K562 (cell line): ENCODE results near the gene PSMC3IP. TPM values are rescaled to one million over a fixed set of nuclear protein-coding genes. Genes with fewer than 3 reads are reported as not detected.
A peak's percentile ranks its signal among the peaks of the same experiment; 100 is the strongest.

Experiments used
- ATAC-seq: fragments of 200-7000 bp; cut with Tn5 transposase; 3 replicates; pipeline ENCODE4 v1.9.1; 2020; ENCODE audit warnings: moderate library complexity
- BruUV-seq: library from RNA; stranded (reverse); fragments of 400-500 nt; replicated peaks from 2 replicates; lab custom pipeline; 2021; lab: Mats Ljungman, UMichigan
- CTCF ChIA-PET: fragments of 300-600 bp; formaldehyde crosslinking; extraction: SDS; loops from one replicate; lab custom pipeline; 2021; ENCODE audit warnings: low intra/inter-chr PET ratio; lab: Yijun Ruan, JAX
- POLR2A ChIA-PET: fragments of 300-600, 350-650 bp; sonication (Branson Sonifier 250); formaldehyde crosslinking; extraction: SDS; loops from one replicate; lab custom pipeline; 2021; ENCODE audit warnings: antibody characterized with exemption, inconsistent platforms; lab: Yijun Ruan, JAX
- DNase-seq, 4 experiments: peaks; one replicate each; pipeline versions ENCODE4 v3.0.0 to v3.0.0-alpha.2; 2011 to 2018; ENCODE audit warnings: low spot score in 3 of 4, mixed read lengths in 3 of 4; ENCODE audit errors: extremely low read depth in 1 of 4
- FAIRE-seq: peaks from 2 replicates; lab custom pipeline; 2011; peaks lifted over from hg19 to GRCh38; lab: Jason Lieb, UNC
- H2AFZ ChIP-seq: 2 replicates; pipeline ENCODE4 v1.6.0; 2011; ENCODE audit warnings: low read depth, low read length, control low read depth, inconsistent platforms
- H3K27ac ChIP-seq: fragments of 200-600 bp; 3 replicates; pipeline ENCODE4 v1.8.0; 2011; ENCODE audit warnings: low read depth, mild to moderate bottlenecking, control low read depth, inconsistent platforms, low read length, moderate library complexity, mixed read lengths; ENCODE audit errors: extremely low read depth
- H3K27me3 ChIP-seq, 2 experiments: fragments of 300-600 bp in 1 of 2; 2 replicates in 1 of 2; 3 replicates in 1 of 2; pipeline versions ENCODE4 v1.6.0 to v1.8.0; 2011; ENCODE audit warnings: inconsistent platforms in 2 of 2, low read length in 2 of 2, mild to moderate bottlenecking in 1 of 2, mixed read lengths in 1 of 2, moderate library complexity in 1 of 2; ENCODE audit not compliant: control insufficient read depth in 2 of 2, insufficient read depth in 2 of 2
- H3K36me3 ChIP-seq: fragments of 300-600 bp; 3 replicates; pipeline ENCODE4 v1.8.0; 2011; ENCODE audit warnings: mild to moderate bottlenecking, low read length, inconsistent platforms; ENCODE audit not compliant: control insufficient read depth, insufficient read depth
- H3K4me1 ChIP-seq, 2 experiments: fragments of 200-600 bp in 1 of 2; replicated peaks in 1 of 2; 2 replicates in 1 of 2; 3 replicates in 1 of 2; pipeline versions ENCODE4 v1.5.1 to v1.8.0; 2011; ENCODE audit warnings: inconsistent platforms in 2 of 2, low read length in 2 of 2, mild to moderate bottlenecking in 1 of 2, mixed read lengths in 1 of 2, moderate library complexity in 1 of 2; ENCODE audit not compliant: control insufficient read depth in 2 of 2, insufficient read depth in 2 of 2
- H3K4me2 ChIP-seq: 2 replicates; pipeline ENCODE4 v1.6.1; 2011; ENCODE audit warnings: low read length, control low read depth, inconsistent platforms, mixed read lengths; ENCODE audit not compliant: insufficient read depth
- H3K4me3 ChIP-seq: fragments of 200-600 bp; sonication (generic), shearing (Covaris generic); 2 replicates; pipeline ENCODE4 v1.5.1; 2016; ENCODE audit warnings: control low read depth, inconsistent platforms
- H3K79me2 ChIP-seq: fragments of 200-600 bp; 3 replicates; pipeline ENCODE4 v1.8.0; 2011; ENCODE audit warnings: low read length, inconsistent platforms; ENCODE audit not compliant: control insufficient read depth, insufficient read depth
- H3K9ac ChIP-seq, 2 experiments: 2 replicates each; pipeline versions ENCODE4 v1.6.0 to v1.6.1; 2011; ENCODE audit warnings: low read depth in 2 of 2, low read length in 2 of 2, control low read depth in 1 of 2, inconsistent platforms in 1 of 2, mild to moderate bottlenecking in 1 of 2, mixed read lengths in 1 of 2; ENCODE audit not compliant: insufficient read depth in 1 of 2
- H3K9me1 ChIP-seq: one replicate; pipeline ENCODE4 v1.6.0; 2011; ENCODE audit warnings: inconsistent platforms, mild to moderate bottlenecking, low read length, moderate library complexity; ENCODE audit not compliant: control insufficient read depth, insufficient read depth
- H3K9me3 ChIP-seq: replicated peaks from 2 replicates; pipeline ENCODE4 v1.5.1; 2011; ENCODE audit warnings: low read depth, low read length, inconsistent platforms; ENCODE audit not compliant: control insufficient read depth, insufficient read depth
- H4K20me1 ChIP-seq: replicated peaks from 2 replicates; pipeline ENCODE4 v1.6.1; 2011; ENCODE audit warnings: low read length, inconsistent platforms, mixed read lengths; ENCODE audit not compliant: control insufficient read depth, insufficient read depth
- ATF7 ChIP-seq: fragments of 450-650 bp; IDR thresholded peaks from 2 replicates; pipeline ENCODE4 v1.7.1; 2014; ENCODE audit warnings: mild to moderate bottlenecking, moderate library complexity
- CAMTA2 ChIP-seq: fragments of 250-450 bp; sonication (Bioruptor Pico); conservative IDR thresholded peaks from 2 replicates; pipeline ENCODE4 v1.5.1; 2022
- CTCFL ChIP-seq: IDR thresholded peaks from 2 replicates; pipeline ENCODE4 v1.6.1; 2011; ENCODE audit warnings: borderline replicate concordance, low read depth, mild to moderate bottlenecking, moderate library complexity, low read length; ENCODE audit not compliant: insufficient read depth, poor library complexity, severe bottlenecking
- REST ChIP-seq, 2 experiments: fragments of 450-650 bp; formaldehyde crosslinking in 1 of 2; IDR thresholded peaks; 2 replicates each; pipeline versions ENCODE4 v1.4.0 to v1.6.1; 2014 to 2020; ENCODE audit warnings: mild to moderate bottlenecking in 2 of 2, borderline replicate concordance in 1 of 2, low read depth in 1 of 2
- VEZF1 ChIP-seq: fragments of 200-800 bp; sonication (Bioruptor generic); IDR thresholded peaks from 2 replicates; pipeline ENCODE4 v1.6.1; 2017; ENCODE audit warnings: missing genetic modification characterization, missing compliant biosample characterization
- WGBS: fragments of 100-300 bp; shearing (Covaris generic); methylation state at CpG from one replicate; pipeline ENCODE4 v1.1.6; 2016; ENCODE audit warnings: low coverage, mixed read lengths; ENCODE audit not compliant: insufficient coverage; ENCODE audit errors: missing lambda C conversion rate; 5-methylcytosine and 5-hydroxymethylcytosine counted together
- in situ Hi-C: fragments of 300-500 bp; cut with MboI; formaldehyde crosslinking; loops from 4 replicates; pipeline ENCODE4 v1.15.0; 2018; ENCODE audit warnings: inconsistent platforms, mixed read lengths
- intact Hi-C: fragments of 100-400 bp; cut with micrococcal nuclease; formaldehyde crosslinking; loops from 2 replicates; pipeline ENCODE4 v1.14.2; 2022
- polyA plus RNA-seq, 8 experiments: library from polyadenylated mRNA; depleted of rRNA in 4 of 8; stranded (reverse) in 5 of 8; unstranded in 3 of 8; fragments of >200 nt; fragmentation: Nextera tagmentation in 2 of 8; fragmentation: Illumina TruSeq in 1 of 8; extraction: Ambion mirVana in 2 of 8; extraction: Trizol in 1 of 8; gene quantifications; 2 replicates each; pipeline versions ENCODE4 v1.2.1 to v1.2.3, GENCODE V29; 2011 to 2014; ENCODE audit warnings: inconsistent platforms in 1 of 8, missing spikeins in 1 of 8
- total RNA-seq, 7 experiments: library from RNA; depleted of rRNA in 6 of 7; stranded (reverse); fragments of >200 nt in 6 of 7; fragmentation: Illumina TruSeq in 2 of 7; extraction: Trizol in 2 of 7; gene quantifications; 2 replicates each; pipeline versions ENCODE4 v1.2.1 to v1.2.3, GENCODE V29; 2011 to 2021; ENCODE audit warnings: low replicate concordance in 1 of 7

The PSMC3IP gene
- total and polyA plus RNA-seq, 9 of the 15 experiments (the other 6 are each of a cell fraction or from before 2014, with no cell fraction given): 13.8 to 65.6 (median 32.8) TPM

GRCh38 chr17:42578282-42578869 is 847 bp upstream of the PSMC3IP start:
- peaks cover 23 to 27% of the 10 kb centered on the region in 2 experiments for H3K4me1 ChIP-seq
- H3K27ac ChIP-seq: peak overlapping the region; percentile 94
- peak overlapping the region; percentile 70 for H3K4me3 ChIP-seq
- ATAC-seq (peak; percentile 83), FAIRE-seq (peak; percentile 97), DNase-seq (peak; percentile 85 to 92 (median 88))
- peak overlapping the region; percentile 86 for H3K4me2 ChIP-seq
- no TSS peak for BruUV-seq
- H4K20me1 ChIP-seq: no peaks in the 10 kb centered on the region
- intact Hi-C loops: loop anchor here (1.0 to 5.0 kb wide), 4 partner anchors 98 to 351 kb away; partner anchors contain the start of genes BECN1, PLEKHH3 and RAMP2
- ChIA-PET POLR2A (interaction anchor here (0.5 to 5.7 kb wide), 17 partner anchors 9 to 588 kb away, joined by 3 to 58 read pairs (median 4); partner anchors contain the start of genes MLX, NAGLU, RETREG3 and TUBG1), CTCF (interaction anchor here (0.6 to 1.2 kb wide), 5 partner anchors 31 to 403 kb away, joined by 3 to 6 read pairs (median 4); partner anchors contain the start of genes RETREG3 and TUBG1)
- H3K9ac ChIP-seq: peak overlapping the region; percentile 96 to 100
- H3K36me3 ChIP-seq: peaks cover 72% of the 10 kb centered on the region
- peaks cover 51% of the 10 kb centered on the region for H3K79me2 ChIP-seq
- in situ Hi-C loops: no loop called here
- H2AFZ ChIP-seq: peak overlapping the region; percentile 87
- H3K9me3 ChIP-seq: no peaks in the 10 kb centered on the region
- H3K9me1 ChIP-seq: no peaks in the 10 kb centered on the region
- 0% methylated on average over 20 of the region's 20 CpGs for WGBS
- no peaks in the 10 kb centered on the region for H3K27me3 ChIP-seq
- TF ChIP-seq REST (IDR thresholded peaks at IDR 0.05; ENCODE audit: borderline replicate concordance): peak; percentile 82
- no peak for TF ChIP-seq REST (CRISPR knock-in tag; IDR thresholded peaks at IDR 0.05; ENCODE audit: low read depth)
- TF ChIP-seq CAMTA2: no peak
- peak; percentile 72 for TF ChIP-seq VEZF1 (CRISPR knock-in tag)
- peak; percentile 24 for TF ChIP-seq CTCFL
- 0 out of 2 replicates have a peak, but pooled peaks have one; percentile 26 for TF ChIP-seq ATF7
